ENCODE data around the gene CNRIP1. TPM values are rescaled to one million over a fixed set of nuclear protein-coding genes. Genes with fewer than 3 reads are reported as not detected.

The CNRIP1 gene
- total RNA-seq, 1 donor from 2014 or later: 43.2 TPM

DNA sequence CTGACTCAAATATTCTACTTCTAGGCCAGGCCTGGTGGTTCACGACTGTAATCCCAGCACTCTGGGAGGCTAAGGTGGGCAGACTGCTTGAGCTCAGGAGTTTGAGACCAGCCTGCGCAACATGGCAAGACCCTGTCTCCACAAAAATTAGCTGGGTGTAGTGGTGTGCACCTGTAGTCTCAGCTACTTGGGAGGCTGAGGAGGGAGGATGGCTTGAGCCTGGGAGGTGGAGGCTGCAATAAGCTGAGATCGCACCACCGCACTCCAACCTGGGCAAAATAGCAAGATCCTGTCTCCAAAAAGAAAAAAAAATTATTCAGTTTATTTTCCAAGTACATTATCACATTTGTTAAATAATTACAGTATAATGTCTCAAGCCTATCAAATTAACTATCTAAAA is 74.7 kb downstream of the CNRIP1 start:
- intact Hi-C loops (cut with DNase I): loop anchor here (10.0 kb wide), 1 partner anchor 50 kb away; no protein-coding TSS in a partner anchor
- no peak overlapping the region for H3K4me3 ChIP-seq
- no peaks in the 10 kb centered on the region for H3K36me3 ChIP-seq
- TF ChIP-seq POLR2AphosphoS5 (IDR thresholded peaks at IDR 0.05; ENCODE audit: insufficient read depth in 1 of 2, low read depth in 1 of 2): no peak
- TF ChIP-seq, protein P1, sequence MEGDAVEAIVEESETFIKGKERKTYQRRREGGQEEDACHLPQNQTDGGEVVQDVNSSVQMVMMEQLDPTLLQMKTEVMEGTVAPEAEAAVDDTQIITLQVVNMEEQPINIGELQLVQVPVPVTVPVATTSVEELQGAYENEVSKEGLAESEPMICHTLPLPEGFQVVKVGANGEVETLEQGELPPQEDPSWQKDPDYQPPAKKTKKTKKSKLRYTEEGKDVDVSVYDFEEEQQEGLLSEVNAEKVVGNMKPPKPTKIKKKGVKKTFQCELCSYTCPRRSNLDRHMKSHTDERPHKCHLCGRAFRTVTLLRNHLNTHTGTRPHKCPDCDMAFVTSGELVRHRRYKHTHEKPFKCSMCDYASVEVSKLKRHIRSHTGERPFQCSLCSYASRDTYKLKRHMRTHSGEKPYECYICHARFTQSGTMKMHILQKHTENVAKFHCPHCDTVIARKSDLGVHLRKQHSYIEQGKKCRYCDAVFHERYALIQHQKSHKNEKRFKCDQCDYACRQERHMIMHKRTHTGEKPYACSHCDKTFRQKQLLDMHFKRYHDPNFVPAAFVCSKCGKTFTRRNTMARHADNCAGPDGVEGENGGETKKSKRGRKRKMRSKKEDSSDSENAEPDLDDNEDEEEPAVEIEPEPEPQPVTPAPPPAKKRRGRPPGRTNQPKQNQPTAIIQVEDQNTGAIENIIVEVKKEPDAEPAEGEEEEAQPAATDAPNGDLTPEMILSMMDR (IDR thresholded peaks at IDR 0.05): no peak
- TF ChIP-seq POLR2A (IDR thresholded peaks at IDR 0.05): no peak
- no peaks in the 10 kb centered on the region for H3K9me3 ChIP-seq
- no peaks in the 10 kb centered on the region for H3K27me3 ChIP-seq
- H3K4me1 ChIP-seq: peaks cover 93% of the 10 kb centered on the region
- no peak for DNase-seq (ENCODE audit: extremely low spot score in 2 of 2)
- H3K27ac ChIP-seq: no peak overlapping the region

DNA sequence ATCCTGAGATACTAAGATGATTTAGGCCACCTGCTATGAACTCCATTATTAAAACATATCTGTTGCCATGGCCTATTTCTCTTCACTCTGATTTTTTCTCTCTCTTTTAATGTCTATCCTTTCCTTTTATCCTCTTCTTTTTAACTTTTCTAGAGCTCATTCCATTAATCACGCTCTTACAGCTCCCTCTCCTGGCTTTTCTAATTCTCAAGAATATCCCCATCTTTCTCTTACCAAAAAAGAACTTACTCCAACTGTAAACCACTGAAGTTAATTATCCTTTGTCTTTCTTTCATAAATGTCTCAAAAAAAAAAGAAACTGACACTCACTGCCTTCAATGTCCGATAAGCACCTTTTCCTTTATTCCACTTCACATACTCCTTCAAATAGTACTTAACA is 75.3 kb downstream of the CNRIP1 start:
- H3K27ac ChIP-seq: no peak overlapping the region
- TF ChIP-seq, protein P1 (IDR thresholded peaks at IDR 0.05): no peak
- no peak for TF ChIP-seq POLR2A (IDR thresholded peaks at IDR 0.05)
- TF ChIP-seq POLR2AphosphoS5 (IDR thresholded peaks at IDR 0.05; ENCODE audit: insufficient read depth in 1 of 2, low read depth in 1 of 2): no peak
- H3K9me3 ChIP-seq: no peaks in the 10 kb centered on the region
- no peaks in the 10 kb centered on the region for H3K27me3 ChIP-seq
- no peaks in the 10 kb centered on the region for H3K36me3 ChIP-seq
- peaks cover 93% of the 10 kb centered on the region for H3K4me1 ChIP-seq
- no peak overlapping the region for H3K4me3 ChIP-seq
- intact Hi-C loops (cut with DNase I): loop anchor here (10.0 kb wide), 1 partner anchor 50 kb away; no protein-coding TSS in a partner anchor
- DNase-seq (ENCODE audit: extremely low spot score in 2 of 2): no peak

Other genes starting within 250 kb of the CNRIP1 start
- 9.3 TPM for gene PNO1, start 162.1 kb downstream of the CNRIP1 start, total RNA-seq
- 28.2 TPM for gene PPP3R1, start 67.4 kb downstream of the CNRIP1 start, total RNA-seq
- gene PLEK, start 45.3 kb upstream of the CNRIP1 start, total RNA-seq: 4.4 TPM
- gene FBXO48, start 147.3 kb upstream of the CNRIP1 start, total RNA-seq: 1.2 TPM
- 18.7 TPM for gene APLF, start 147.6 kb upstream of the CNRIP1 start, total RNA-seq

Measured in vagina (tissue), 2 donors.